ENCODE data around the gene MAT2B.
A peak's percentile ranks its signal among the peaks of the same experiment; 100 is the strongest.

MAT2B gene

GRCh38 chr5:163504079-163504931 is 1.1 kb upstream of the MAT2B start:
- Histone ChIP-seq H3K4me1 (ENCODE audit: control insufficient read depth in 1 of 2, insufficient read depth in 1 of 2, low read depth in 1 of 2, low read length in 1 of 2) (peaks cover 56 to 58% of the 10 kb centered on the region in 2 experiments), H3K36me3 (no peaks in the 10 kb centered on the region), H3K4me3 (ENCODE audit: low read depth in 1 of 2, low read length in 1 of 2) (peak overlapping the region; percentile 86 to 89), H3K27me3 (no peaks in the 10 kb centered on the region), H3K9me3 (no peaks in the 10 kb centered on the region), H3K27ac (peak overlapping the region; percentile 97)
- TF ChIP-seq CTCF (IDR thresholded peaks at IDR 0.05): no peak

- Histone ChIP-seq H3K9me3 (no peaks in the 10 kb centered on the region), H3K4me1 (ENCODE audit: control insufficient read depth in 1 of 2, insufficient read depth in 1 of 2, low read depth in 1 of 2, low read length in 1 of 2) (peaks cover 62 to 65% of the 10 kb centered on the region in 2 experiments), H3K27ac (peak overlapping the region; percentile 97), H3K27me3 (no peaks in the 10 kb centered on the region), H3K4me3 (ENCODE audit: low read depth in 1 of 2, low read length in 1 of 2) (peak overlapping the region; percentile 86 to 89), H3K36me3 (no peaks in the 10 kb centered on the region)
- TF ChIP-seq CTCF (IDR thresholded peaks at IDR 0.05): no peak
Measured at GRCh38 chr5:163505049-163505367, 411 bp upstream of the MAT2B start.

- Histone ChIP-seq H3K36me3 (no peaks in the 10 kb centered on the region), H3K9me3 (no peaks in the 10 kb centered on the region), H3K27ac (peak overlapping the region; percentile 97), H3K4me3 (ENCODE audit: low read depth in 1 of 2, low read length in 1 of 2) (peak overlapping the region; percentile 86 to 89), H3K27me3 (no peaks in the 10 kb centered on the region), H3K4me1 (ENCODE audit: control insufficient read depth in 1 of 2, insufficient read depth in 1 of 2, low read depth in 1 of 2, low read length in 1 of 2) (peaks cover 62 to 65% of the 10 kb centered on the region in 2 experiments)
- no peak for TF ChIP-seq CTCF (IDR thresholded peaks at IDR 0.05)
Measured at GRCh38 chr5:163506095-163506457, 657 bp downstream of the MAT2B start.

- TF ChIP-seq CTCF (IDR thresholded peaks at IDR 0.05): no peak
- Histone ChIP-seq H3K4me3 (ENCODE audit: low read depth in 1 of 2, low read length in 1 of 2) (peak overlapping the region; percentile 86 to 89), H3K9me3 (no peaks in the 10 kb centered on the region), H3K27ac (peak overlapping the region; percentile 97), H3K27me3 (no peaks in the 10 kb centered on the region), H3K36me3 (peaks cover under 1% of the 10 kb centered on the region), H3K4me1 (ENCODE audit: control insufficient read depth in 1 of 2, insufficient read depth in 1 of 2, low read depth in 1 of 2, low read length in 1 of 2) (peaks cover 62 to 65% of the 10 kb centered on the region in 2 experiments)
Measured at GRCh38 chr5:163506726-163507125, 1.3 kb downstream of the MAT2B start.

GRCh38 chr5:163508753-163509152 is 3.3 kb downstream of the MAT2B start:
- peaks cover 21% of the 10 kb centered on the region for H3K36me3 ChIP-seq
- H3K27me3 ChIP-seq: no peaks in the 10 kb centered on the region
- H3K9me3 ChIP-seq: no peaks in the 10 kb centered on the region
- H3K27ac ChIP-seq: peak overlapping the region; percentile 68
- no peak for TF ChIP-seq CTCF (IDR thresholded peaks at IDR 0.05)
- peak overlapping the region in 1 of 2 experiments; percentile 28 for H3K4me3 ChIP-seq (ENCODE audit: low read depth in 1 of 2, low read length in 1 of 2)
- peaks cover 50 to 51% of the 10 kb centered on the region in 2 experiments for H3K4me1 ChIP-seq (ENCODE audit: control insufficient read depth in 1 of 2, insufficient read depth in 1 of 2, low read depth in 1 of 2, low read length in 1 of 2)
